ENCODE measurements around the gene HSD11B1.

The HSD11B1 gene

DNA sequence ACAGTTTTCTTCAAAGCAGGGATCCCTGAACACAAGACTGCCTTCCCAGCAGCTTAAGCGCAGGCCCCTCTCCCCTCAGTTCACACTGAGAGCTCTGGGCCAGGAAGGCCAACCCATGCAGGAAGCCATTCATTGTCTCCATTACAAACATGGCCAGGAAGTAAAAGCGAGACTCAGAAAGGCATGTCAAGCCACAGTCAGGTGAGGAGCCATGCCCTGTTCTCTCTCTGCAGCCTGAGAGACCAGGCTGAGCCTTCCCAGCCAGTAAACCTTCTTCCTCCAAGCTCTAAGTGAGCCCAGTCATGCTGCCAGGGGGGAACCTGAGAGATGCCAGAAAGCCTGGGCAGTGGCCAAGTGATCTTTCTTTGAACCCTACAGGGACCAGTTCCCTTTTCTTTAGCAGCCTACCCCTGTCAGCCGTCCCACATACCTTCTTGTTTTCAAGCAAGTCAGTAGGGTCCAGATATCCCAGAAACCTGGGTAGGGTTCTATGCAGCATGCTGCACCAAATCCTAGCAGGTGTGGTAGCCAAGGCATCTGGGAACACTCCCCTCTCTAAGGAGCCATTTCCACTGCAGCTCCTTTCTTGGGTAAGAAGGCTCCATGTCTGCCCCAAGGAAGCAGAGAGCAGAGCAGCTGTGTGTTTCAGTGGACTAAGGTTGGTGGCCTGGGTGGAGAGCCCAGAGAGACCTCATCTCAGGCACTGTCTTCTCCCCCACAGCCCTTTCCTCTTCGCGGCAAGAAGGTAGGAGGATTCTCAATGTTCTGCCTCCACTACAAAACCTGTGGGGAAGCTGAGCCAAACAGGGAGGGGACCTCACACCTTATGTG lies 52.2 kb downstream of the HSD11B1 start:
- peak; percentile 59 for DNase-seq

DNA sequence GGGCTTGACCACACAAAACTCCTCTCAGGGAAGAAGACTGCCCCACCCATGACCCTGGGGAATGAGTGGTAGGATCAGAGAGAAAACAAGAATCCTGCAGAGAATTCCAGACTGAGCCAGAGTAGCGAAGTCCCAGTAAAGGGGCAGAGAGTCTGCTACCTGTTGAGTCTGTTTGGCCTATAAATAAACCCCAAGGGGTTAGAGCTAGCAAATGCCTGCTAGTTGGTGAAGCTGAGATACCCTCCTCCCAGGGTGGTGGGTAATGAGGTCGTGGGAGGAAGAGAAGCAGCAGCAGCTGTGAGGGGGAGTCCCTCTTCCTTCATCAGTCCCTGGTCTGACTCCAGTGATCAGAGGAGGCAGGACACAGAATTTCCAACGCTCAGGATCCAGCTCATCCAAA lies 53.8 kb downstream of the HSD11B1 start:
- DNase-seq: no peak

DNA sequence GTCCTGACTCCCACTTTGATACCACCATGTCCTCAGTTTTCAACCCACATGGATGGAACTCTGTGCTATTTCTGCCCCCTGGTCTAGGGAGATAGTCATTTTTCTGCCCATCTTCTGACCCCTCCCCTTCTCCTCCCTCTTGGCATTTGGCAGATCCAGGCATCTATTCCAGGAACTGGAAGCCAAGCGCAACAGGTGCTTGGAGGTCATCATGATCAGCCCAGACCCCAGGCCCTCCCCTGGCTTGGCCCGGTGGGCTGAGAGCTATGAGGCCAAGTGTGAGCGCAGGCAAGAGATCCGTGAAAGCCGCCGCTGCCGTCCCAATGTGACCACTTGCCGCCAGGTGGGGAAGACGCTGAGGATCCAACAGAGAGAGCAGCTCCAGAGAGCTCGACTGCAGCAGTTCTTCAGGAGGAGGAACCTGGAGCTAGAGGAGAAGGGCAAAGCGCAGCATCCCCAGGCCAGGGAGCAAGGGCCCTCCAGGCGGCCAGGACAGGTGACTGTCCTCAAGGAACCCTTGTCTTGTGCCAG lies 55.2 kb downstream of the HSD11B1 start:
- no peak for DNase-seq

DNA sequence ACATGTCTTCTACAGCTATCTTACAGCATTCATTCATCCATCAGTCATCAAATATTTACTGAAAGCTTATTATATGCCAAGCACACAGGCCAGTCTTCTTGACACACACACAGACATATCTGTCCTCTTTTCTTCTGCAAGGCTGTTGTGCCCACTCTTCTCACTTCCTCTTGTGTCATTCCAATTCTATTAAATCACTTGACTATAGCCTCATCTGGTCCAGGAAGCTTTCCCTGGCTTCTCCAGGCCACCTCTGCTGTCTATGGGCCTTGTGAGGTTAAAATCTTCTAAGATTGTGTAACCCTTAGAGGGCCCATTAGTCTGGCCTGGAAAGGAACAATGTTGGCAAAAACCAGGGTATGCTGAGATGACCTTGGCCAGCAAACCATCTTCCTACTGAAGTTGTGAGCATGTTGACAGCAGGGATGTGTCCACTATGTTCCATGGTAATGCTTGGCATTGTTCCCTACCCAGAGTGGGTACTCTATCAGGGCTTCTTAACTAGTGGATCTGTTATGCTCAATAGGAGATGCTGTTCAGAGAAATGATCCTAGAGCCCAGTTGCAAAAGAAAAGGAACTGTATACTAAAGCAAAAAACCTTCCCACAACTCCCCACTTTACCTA lies 56.5 kb downstream of the HSD11B1 start:
- no peak for DNase-seq

DNA sequence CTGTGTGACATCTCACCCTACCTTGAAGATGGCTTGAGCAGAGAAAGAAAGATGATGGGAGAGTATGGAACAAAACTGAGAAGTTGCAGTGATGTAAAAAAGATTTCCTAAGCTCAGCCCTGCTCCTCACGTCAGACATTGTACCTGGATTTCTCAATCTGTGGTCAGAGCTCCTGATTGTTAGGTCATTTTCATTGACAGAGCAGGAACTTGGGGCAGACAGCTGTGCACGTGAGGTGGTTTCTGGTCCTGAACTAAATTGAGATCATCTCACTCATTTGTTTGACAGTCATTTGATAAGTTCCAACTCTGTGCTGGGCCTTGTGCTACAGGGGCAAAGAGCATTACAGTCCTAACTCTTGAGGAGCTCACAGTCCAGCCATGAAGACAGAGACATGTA lies 61.4 kb downstream of the HSD11B1 start:
- DNase-seq: no peak

DNA sequence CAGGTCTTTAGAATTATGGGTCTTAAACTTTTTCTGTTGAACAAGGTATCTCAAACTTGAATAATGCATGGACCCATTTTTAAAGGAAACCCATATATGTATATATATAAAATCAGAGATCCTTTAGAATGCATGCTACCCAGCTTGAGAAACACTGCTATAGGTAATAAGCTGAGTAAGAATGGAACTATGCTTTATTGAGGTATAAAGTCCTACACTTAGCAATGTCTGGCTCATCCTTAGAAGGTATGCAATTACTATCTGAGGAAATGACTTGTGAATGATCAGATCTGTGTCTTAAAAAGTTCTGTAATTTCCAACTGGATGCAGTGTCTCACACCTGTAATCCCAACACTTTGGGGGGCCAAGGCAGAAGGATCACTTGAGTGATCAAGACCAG lies 62.5 kb downstream of the HSD11B1 start:
- DNase-seq: no peak

DNA sequence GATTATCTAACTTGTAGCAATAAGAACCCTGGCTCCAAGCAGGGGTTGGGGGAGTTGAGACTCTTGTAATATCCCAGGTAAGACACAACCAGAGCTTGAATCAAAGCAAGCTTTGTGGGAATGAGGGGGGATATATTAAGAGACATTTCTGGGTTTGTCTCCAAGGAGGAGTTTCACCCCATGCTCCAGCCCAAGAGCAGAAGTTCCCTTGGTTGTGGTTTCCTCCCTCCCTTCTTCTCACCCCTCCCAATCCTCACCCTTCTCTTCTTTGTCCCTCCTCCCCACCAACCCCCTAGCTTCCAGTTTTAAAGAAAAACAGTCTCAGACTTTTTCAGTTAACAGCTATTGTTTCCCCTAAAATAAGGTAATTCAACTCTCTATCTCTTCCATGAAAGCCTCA lies 63.1 kb downstream of the HSD11B1 start:
- DNase-seq: no peak

DNA sequence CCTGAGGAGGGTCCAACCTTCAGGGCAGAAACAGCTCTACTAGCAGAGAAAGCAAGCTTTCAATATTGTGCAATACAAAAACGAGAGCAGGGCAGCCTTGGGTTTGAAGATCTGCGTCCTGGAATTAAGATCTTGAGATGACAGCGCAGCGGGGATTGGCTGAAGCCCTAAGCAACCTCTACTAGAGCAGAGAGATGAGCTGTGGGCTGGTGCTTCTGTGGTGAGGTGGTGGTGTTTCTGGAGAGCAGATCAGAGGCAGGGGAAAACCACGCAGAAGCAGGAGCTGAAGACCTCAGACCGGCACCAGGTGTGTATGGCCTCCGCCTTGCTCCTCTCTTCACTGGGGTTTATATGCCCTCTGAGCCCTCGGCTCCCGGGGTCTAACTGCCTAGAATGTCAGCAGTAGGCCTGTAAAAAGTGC lies 63.7 kb downstream of the HSD11B1 start:
- DNase-seq: peak; percentile 94

DNA sequence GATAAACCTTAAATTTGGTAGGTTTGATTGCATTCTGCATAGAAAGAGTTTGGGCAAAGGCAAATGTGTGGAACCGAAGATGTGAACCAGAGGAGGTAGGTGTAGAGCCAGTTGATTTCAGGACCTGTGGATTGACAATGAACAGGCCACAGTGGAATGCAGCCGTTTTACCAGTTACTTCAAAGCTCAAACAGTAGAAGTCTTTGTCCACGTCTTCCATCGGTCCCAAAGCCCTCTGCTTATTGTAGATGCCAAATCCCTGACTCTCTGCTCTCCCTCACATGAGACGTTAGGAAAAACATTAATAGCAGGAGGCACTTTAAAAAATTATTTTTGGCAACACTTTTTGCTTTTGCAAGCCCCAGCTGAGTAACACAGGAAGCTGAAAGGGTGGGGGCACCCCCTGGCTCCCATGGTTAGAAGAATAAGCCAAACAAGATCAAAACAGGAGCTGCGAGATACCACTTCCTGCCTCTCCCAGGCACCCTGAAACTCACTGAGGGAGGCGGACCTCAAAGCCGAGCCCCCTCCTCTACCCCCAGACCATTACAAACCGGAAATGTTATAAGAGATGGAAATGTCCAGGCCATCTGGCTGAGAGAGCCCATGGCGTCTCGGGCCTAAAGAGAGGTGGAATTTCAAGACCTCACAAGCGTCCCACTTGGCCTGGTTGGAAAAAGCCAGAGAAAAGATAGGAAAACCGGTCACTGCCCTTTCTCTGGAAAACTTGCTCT lies 64.7 kb downstream of the HSD11B1 start:
- DNase-seq: peak; percentile 91

DNA sequence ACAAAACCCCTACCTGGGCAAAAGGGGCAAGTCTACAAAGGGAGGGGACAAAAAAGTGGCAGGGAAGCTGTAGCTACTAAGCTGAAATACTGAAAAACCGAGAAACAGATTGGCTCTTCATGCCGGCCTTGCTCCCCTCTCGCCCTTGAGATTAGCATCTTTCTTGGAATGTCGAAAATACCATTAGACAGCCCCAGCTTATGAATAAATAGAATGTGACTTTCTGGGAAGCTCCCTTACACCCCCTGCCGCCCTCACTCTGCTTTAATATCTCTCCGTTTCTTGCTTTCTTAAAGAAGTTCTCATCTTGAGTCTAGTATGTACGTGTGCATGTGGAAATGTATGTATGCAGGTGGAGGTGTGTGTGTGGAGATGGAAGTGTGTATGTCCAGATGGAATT lies 65.3 kb downstream of the HSD11B1 start:
- no peak for DNase-seq

DNA sequence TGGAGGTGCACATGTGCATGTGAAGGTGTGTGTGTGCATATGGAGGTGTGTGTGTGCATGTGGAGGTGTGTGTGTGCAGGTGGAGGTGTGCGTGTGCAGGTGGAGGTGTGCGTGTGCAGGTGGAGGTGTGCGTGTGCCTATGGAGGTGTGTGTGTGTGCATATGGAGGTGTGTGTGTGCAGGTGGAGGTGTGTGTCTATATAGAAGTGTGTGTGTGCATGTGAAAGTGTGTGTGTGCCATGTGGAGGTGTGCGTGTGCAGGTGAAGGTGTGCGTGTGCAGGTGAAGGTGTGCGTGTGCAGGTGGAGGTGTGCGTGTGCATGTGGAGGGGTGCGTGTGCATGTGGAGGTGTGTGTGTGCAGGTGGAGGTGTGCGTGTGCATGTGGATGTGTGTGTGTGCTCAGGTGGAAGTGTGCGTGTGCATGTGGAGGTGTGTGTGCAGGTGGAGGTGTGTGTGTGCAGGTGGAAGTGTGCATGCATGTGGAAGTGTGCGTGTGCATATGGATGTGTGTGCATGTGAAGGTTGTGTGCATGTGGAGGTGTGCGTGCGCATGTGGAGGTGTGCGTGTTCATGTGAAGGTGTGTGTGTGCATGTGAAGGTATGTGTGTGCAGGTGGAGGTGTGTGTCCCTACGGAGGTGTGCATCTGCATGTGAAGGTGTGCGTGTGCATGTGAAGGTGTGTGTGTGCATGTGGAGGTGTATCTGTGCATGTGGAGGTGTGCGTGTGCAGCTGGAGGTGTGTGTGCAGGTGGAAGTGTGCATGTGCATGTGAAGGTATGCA lies 66.2 kb downstream of the HSD11B1 start:
- DNase-seq: no peak

DNA sequence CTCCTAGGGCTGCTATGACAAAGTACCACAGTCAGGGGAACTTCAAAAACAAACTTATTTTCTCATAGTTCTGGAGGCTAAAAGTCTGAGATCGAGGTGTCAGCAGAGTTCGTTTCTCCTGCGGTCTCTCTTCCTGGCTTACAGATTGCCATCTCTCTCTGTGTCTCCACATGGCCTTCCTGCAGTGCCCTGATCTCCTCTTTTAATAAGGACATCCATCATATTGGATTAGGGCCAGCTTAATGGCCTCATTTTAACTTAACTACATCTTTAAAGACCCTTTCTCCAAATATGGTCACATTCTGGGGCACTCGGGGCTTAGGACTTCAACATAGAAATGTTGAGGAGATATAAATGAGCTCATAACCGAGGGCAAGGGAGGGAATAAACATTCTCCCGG lies 67.5 kb downstream of the HSD11B1 start:
- DNase-seq: no peak

DNA sequence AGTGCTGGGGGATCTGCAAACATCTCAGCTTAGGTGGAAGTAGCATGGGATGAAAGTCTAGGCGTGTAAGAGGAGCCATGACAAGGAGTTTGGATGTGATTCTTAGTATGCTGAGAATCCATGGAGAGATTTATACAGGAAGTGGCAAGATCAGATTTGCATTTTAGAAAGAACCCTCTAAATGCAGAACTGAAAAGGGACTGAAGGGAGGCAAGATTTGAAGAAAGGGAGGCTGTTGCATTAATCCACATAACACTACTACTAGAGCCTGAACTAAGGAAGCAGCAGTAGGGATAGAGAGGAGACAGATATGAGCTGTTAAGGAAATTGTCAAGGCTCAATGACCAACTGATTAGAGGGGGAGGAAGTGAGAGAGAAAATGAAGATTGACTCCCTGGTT lies 69.9 kb downstream of the HSD11B1 start:
- no peak for DNase-seq

DNA sequence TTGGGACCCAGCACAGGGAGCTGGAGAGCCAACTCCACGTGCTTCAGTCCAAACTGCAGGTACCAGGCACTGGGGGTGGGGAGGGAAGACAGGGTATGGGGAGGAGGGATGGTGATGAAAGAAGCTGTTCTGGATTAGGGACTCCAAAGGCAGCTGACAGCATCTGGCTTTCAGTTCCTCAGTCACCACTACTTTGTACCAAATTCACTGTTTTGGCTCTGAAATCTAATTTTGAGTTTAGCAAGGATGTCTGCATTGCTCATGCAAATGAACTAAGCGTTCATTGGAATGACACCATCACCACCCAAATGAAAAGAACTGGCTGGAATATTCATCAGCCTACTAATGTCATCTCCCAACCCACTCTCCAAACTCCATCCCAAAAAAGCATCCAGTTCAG lies 71.0 kb downstream of the HSD11B1 start:
- DNase-seq: no peak

DNA sequence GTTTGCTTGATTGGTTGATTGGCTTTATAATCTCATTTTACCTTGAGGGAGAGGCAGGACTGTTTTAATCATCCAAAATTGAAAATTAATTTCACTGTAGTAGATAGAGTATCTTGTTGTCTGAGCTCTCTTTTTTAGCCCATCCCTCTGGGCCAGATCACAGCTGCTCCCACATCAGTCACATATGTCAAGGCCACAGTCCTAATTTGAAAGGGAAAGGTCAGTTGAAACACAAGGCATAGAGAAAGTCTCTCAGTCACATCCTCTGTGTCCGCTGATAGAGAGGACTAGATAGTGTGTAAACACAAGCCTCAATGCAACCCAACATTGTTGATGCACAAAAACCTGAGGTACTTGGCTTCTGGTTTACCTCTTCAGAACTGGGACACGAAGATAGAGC lies 72.9 kb downstream of the HSD11B1 start:
- no peak for DNase-seq

DNA sequence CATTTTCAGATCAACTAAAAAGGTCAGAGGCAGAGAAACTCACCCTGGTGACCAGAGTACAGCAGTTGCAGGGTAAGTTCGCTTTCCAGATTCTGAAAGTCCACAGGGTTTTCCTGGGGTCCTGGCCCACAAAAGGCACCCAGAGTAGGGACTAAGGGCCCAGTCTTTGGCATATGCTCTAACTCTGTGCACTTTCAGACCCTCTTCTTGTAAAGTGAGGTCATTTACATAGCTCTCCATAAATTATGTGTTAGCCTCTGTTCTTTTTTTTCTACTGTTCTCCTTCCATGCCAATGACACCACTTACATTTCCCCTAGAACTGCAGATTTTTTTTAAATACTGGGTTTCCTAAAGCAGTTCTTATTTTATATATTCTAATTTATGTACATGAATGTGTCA lies 73.5 kb downstream of the HSD11B1 start:
- no peak for DNase-seq

DNA sequence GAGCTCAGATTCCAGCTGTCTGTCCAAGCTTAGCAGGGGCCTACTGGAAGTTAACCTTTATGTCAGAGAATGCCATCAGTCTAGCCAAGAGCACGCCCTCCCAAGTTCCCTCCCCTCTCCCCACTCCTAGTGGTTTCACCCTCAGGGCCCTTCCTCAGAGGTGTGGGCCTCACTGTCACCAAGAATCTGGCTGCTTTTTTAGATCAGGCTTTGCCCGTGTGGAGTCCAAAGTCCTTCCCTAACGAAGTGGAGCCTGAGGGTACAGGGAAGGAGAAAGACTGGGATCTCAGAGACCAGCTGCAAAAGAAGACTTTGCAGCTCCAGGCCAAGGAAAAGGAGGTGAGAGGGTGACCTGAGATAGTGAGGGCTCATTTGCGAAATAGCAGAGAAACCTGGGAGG lies 75.6 kb downstream of the HSD11B1 start:
- no peak for DNase-seq

DNA sequence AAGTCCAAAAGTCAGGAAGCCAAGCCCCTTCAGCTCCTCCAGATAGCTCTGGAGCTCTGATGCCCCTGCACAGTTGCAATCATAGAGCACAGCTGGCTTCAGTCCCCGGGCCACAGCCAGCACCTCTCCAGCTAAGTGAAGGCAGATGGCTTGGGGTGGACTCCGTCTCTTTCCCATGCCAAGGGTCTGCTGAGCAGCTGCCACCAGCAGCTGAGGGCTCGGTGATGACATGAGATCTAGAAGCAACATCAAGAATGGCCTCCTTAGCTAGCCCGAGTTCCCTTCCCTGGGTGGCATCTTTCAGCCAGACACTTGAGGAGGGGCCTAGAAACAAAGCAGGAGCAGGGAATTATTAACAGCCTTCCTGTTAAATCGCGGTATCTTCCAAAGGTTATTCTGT lies 78.7 kb downstream of the HSD11B1 start:
- no peak for DNase-seq
